HepG2 (cell line): ENCODE measurements around the gene TSGA10. TPM values are rescaled to one million over a fixed set of nuclear protein-coding genes. Genes with fewer than 3 reads are reported as not detected.

ENCODE experiments used
- AKAP8 ChIP-seq: sonication (generic); formaldehyde crosslinking; IDR thresholded peaks from 2 replicates; pipeline ENCODE4 v1.5.1; 2020; ENCODE audit warnings: mild to moderate bottlenecking, missing genetic modification reagents
- CEBPB ChIP-seq: IDR thresholded peaks from 2 replicates; pipeline ENCODE4 v1.6.1; 2011; ENCODE audit warnings: low read depth, low read length, improper control_type of control experiment, borderline replicate concordance
- LCORL ChIP-seq, 2 experiments: fragments of 450-650 bp in 1 of 2; sonication (generic) in 1 of 2; formaldehyde crosslinking in 1 of 2; IDR thresholded peaks; 2 replicates each; pipeline versions ENCODE4 v1.5.0 to v1.6.1; 2017 to 2020; ENCODE audit warnings: antibody characterized with exemption in 1 of 2, missing genetic modification reagents in 1 of 2
- PRMT3 ChIP-seq: sonication (generic); formaldehyde crosslinking; IDR thresholded peaks from 2 replicates; pipeline ENCODE4 v1.8.1; 2022; ENCODE audit warnings: low read depth, mild to moderate bottlenecking, moderate library complexity, missing genetic modification reagents, borderline replicate concordance
- RARA ChIP-seq: IDR thresholded peaks from 2 replicates; pipeline ENCODE4 v1.6.1; 2016; ENCODE audit warnings: missing genetic modification reagents, missing compliant biosample characterization
- ZBTB21 ChIP-seq: sonication (generic); formaldehyde crosslinking; IDR thresholded peaks from 2 replicates; pipeline ENCODE4 v1.4.0; 2020; ENCODE audit warnings: missing genetic modification reagents
- ZNF549 ChIP-seq: sonication (generic); formaldehyde crosslinking; IDR thresholded peaks from 2 replicates; pipeline ENCODE4 v1.5.0; 2020; ENCODE audit warnings: missing genetic modification reagents
- ZNF615 ChIP-seq: sonication (generic); formaldehyde crosslinking; IDR thresholded peaks from 2 replicates; pipeline ENCODE4 v1.5.0; 2020; ENCODE audit warnings: mild to moderate bottlenecking, missing genetic modification reagents, borderline replicate concordance
- ZNF720 ChIP-seq: sonication (generic); formaldehyde crosslinking; IDR thresholded peaks from 2 replicates; pipeline ENCODE4 v1.4.0; 2020; ENCODE audit warnings: missing genetic modification reagents
- polyA plus RNA-seq, 8 experiments: library from polyadenylated mRNA; depleted of rRNA in 3 of 8; stranded (reverse) in 7 of 8; unstranded in 1 of 8; fragments of >200 nt; fragmentation: Illumina TruSeq in 4 of 8; extraction: Trizol in 4 of 8; gene quantifications; 2 replicates each; pipeline versions ENCODE4 v1.2.1 to v1.2.3, GENCODE V29; 2011 to 2016; ENCODE audit warnings: low read depth in 4 of 8, missing spikeins in 1 of 8, mixed read lengths in 1 of 8; ENCODE audit not compliant: insufficient read depth in 1 of 8
- total RNA-seq, 5 experiments: library from RNA; depleted of rRNA; stranded (reverse); fragments of >200 nt; fragmentation: Illumina TruSeq; extraction: Trizol; gene quantifications; 2 replicates each; pipeline ENCODE4 v1.2.3, GENCODE V29; 2016; ENCODE audit warnings: low read depth in 1 of 5
- TF ChIP-seq, protein P1 (sequence below): sonication (generic); formaldehyde crosslinking; IDR thresholded peaks from one replicate; pipeline ENCODE4 v1.5.1; 2020; ENCODE audit warnings: mild to moderate bottlenecking, missing genetic modification reagents; ENCODE audit errors: not compliant biosample characterization
- TF ChIP-seq, protein P2 (sequence below): sonication (generic); formaldehyde crosslinking; IDR thresholded peaks from 2 replicates; pipeline ENCODE4; 2020; ENCODE audit warnings: missing genetic modification reagents, mild to moderate bottlenecking, borderline replicate concordance
- TF ChIP-seq, protein P3 (sequence below): sonication (generic); formaldehyde crosslinking; IDR thresholded peaks from 2 replicates; pipeline ENCODE4 v1.4.0; 2020; ENCODE audit warnings: missing genetic modification reagents, borderline replicate concordance

The TSGA10 gene
- total and polyA plus RNA-seq, 2 of the 13 experiments (the other 11 are each of a cell fraction or from before 2014, with no cell fraction given) = 4.7 to 13.1 TPM

DNA sequence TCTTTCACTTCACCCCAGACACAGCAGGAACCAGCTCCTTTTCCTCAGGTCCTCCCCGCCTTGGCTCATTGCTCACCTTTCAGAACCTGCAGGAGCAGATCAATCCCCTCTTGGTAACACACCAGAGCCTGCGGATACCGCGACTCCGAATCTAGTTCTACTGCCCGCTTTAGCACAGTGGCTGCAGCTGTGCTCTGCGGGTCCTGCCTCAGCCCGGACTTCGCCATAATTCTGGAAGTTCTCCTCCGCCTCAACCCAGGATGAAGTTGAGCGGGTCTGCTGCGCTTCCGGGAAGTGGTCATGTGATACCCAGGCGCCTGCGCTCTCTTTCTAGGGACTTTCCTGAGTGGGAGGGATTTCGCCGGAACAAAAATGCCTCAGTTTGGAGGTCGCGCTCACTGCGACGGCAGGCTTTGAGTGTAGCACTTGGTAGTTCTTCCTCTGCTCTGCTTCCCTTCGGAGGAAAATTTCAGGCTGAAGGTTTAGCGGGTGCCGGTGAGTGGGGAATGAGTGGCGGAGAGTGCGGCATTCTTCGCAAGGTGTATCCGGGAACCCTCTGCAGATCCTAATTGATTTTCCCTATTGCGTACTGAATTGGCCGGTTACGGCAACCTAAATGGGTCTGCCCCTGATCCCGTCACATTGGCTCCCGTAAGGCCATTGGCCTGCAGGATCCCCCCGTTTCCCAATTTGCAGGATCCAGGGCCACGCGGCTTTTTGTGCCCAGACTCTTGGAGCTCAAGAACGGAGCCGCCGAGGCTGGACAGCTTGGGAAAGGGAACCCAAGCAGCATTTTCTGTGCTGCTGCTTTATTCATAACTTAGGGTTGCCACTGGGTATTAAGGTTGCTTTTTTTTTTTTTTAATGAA is 26.2 kb upstream of the TSGA10 start, which contains the start of the genes MITD1 and MRPL30 (continued):
- TF ChIP-seq, protein P1, sequence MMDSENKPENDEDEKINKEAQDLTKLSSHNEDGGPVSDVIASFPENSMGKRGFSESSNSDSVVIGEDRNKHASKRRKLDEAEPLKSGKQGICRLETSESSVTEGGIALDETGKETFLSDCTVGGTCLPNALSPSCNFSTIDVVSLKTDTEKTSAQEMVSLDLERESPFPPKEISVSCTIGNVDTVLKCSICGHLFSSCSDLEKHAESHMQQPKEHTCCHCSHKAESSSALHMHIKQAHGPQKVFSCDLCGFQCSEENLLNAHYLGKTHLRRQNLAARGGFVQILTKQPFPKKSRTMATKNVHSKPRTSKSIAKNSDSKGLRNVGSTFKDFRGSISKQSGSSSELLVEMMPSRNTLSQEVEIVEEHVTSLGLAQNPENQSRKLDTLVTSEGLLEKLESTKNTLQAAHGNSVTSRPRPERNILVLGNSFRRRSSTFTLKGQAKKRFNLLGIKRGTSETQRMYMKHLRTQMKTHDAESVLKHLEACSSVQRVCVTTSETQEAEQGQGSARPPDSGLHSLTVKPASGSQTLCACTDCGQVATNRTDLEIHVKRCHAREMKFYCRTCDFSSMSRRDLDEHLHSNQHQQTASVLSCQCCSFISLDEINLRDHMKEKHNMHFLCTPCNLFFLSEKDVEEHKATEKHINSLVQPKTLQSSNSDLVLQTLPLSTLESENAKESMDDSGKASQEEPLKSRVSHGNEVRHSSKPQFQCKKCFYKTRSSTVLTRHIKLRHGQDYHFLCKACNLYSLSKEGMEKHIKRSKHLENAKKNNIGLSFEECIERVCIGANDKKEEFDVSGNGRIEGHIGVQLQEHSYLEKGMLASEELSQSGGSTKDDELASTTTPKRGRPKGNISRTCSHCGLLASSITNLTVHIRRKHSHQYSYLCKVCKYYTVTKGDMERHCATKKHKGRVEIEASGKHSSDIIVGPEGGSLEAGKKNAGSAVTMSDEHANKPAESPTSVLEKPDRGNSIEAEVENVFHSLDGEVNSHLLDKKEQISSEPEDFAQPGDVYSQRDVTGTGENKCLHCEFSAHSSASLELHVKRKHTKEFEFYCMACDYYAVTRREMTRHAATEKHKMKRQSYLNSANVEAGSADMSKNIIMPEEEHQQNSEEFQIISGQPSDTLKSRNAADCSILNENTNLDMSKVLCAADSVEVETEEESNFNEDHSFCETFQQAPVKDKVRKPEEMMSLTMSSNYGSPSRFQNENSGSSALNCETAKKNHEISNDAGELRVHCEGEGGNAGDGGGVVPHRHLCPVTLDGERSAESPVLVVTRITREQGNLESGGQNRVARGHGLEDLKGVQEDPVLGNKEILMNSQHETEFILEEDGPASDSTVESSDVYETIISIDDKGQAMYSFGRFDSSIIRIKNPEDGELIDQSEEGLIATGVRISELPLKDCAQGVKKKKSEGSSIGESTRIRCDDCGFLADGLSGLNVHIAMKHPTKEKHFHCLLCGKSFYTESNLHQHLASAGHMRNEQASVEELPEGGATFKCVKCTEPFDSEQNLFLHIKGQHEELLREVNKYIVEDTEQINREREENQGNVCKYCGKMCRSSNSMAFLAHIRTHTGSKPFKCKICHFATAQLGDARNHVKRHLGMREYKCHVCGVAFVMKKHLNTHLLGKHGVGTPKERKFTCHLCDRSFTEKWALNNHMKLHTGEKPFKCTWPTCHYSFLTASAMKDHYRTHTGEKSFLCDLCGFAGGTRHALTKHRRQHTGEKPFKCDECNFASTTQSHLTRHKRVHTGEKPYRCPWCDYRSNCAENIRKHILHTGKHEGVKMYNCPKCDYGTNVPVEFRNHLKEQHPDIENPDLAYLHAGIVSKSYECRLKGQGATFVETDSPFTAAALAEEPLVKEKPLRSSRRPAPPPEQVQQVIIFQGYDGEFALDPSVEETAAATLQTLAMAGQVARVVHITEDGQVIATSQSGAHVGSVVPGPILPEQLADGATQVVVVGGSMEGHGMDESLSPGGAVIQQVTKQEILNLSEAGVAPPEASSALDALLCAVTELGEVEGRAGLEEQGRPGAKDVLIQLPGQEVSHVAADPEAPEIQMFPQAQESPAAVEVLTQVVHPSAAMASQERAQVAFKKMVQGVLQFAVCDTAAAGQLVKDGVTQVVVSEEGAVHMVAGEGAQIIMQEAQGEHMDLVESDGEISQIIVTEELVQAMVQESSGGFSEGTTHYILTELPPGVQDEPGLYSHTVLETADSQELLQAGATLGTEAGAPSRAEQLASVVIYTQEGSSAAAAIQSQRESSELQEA = peak; percentile 88
- peak; percentile 89 for TF ChIP-seq PRMT3 (CRISPR knock-in tag)
- peak; percentile 85; the same call in 1 of the 2 replicates for TF ChIP-seq ZNF615
- no peak for TF ChIP-seq ZNF720
- TF ChIP-seq, protein P2, sequence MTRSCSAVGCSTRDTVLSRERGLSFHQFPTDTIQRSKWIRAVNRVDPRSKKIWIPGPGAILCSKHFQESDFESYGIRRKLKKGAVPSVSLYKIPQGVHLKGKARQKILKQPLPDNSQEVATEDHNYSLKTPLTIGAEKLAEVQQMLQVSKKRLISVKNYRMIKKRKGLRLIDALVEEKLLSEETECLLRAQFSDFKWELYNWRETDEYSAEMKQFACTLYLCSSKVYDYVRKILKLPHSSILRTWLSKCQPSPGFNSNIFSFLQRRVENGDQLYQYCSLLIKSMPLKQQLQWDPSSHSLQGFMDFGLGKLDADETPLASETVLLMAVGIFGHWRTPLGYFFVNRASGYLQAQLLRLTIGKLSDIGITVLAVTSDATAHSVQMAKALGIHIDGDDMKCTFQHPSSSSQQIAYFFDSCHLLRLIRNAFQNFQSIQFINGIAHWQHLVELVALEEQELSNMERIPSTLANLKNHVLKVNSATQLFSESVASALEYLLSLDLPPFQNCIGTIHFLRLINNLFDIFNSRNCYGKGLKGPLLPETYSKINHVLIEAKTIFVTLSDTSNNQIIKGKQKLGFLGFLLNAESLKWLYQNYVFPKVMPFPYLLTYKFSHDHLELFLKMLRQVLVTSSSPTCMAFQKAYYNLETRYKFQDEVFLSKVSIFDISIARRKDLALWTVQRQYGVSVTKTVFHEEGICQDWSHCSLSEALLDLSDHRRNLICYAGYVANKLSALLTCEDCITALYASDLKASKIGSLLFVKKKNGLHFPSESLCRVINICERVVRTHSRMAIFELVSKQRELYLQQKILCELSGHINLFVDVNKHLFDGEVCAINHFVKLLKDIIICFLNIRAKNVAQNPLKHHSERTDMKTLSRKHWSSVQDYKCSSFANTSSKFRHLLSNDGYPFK (CRISPR knock-in tag) = peak; percentile 94
- TF ChIP-seq CEBPB = peak; percentile 60; the same call in 1 of the 2 replicates
- TF ChIP-seq, protein P3, sequence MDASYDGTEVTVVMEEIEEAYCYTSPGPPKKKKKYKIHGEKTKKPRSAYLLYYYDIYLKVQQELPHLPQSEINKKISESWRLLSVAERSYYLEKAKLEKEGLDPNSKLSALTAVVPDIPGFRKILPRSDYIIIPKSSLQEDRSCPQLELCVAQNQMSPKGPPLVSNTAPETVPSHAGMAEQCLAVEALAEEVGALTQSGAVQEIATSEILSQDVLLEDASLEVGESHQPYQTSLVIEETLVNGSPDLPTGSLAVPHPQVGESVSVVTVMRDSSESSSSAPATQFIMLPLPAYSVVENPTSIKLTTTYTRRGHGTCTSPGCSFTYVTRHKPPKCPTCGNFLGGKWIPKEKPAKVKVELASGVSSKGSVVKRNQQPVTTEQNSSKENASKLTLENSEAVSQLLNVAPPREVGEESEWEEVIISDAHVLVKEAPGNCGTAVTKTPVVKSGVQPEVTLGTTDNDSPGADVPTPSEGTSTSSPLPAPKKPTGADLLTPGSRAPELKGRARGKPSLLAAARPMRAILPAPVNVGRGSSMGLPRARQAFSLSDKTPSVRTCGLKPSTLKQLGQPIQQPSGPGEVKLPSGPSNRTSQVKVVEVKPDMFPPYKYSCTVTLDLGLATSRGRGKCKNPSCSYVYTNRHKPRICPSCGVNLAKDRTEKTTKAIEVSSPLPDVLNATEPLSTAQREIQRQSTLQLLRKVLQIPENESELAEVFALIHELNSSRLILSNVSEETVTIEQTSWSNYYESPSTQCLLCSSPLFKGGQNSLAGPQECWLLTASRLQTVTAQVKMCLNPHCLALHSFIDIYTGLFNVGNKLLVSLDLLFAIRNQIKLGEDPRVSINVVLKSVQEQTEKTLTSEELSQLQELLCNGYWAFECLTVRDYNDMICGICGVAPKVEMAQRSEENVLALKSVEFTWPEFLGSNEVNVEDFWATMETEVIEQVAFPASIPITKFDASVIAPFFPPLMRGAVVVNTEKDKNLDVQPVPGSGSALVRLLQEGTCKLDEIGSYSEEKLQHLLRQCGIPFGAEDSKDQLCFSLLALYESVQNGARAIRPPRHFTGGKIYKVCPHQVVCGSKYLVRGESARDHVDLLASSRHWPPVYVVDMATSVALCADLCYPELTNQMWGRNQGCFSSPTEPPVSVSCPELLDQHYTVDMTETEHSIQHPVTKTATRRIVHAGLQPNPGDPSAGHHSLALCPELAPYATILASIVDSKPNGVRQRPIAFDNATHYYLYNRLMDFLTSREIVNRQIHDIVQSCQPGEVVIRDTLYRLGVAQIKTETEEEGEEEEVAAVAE (CRISPR knock-in tag) = peak; percentile 92; the same call in 1 of the 2 replicates
- TF ChIP-seq ZNF549 (CRISPR knock-in tag) = no peak
- TF ChIP-seq RARA = no peak
- no peak for TF ChIP-seq AKAP8 (CRISPR knock-in tag)
- TF ChIP-seq LCORL (IDR thresholded peaks at IDR 0.05) = no peak; the same call in 1 of the 2 replicates
- TF ChIP-seq LCORL (CRISPR knock-in tag; IDR thresholded peaks at IDR 0.05) = peak; percentile 83
- TF ChIP-seq ZBTB21 (CRISPR knock-in tag) = peak; percentile 87
